ENCODE results near the gene ZNF408. TPM values are rescaled to one million over a fixed set of nuclear protein-coding genes. Genes with fewer than 3 reads are reported as not detected.

Gene ZNF408
- total RNA-seq, 2 donors from 2014 or later: 9.9 to 17.8 TPM

DNA sequence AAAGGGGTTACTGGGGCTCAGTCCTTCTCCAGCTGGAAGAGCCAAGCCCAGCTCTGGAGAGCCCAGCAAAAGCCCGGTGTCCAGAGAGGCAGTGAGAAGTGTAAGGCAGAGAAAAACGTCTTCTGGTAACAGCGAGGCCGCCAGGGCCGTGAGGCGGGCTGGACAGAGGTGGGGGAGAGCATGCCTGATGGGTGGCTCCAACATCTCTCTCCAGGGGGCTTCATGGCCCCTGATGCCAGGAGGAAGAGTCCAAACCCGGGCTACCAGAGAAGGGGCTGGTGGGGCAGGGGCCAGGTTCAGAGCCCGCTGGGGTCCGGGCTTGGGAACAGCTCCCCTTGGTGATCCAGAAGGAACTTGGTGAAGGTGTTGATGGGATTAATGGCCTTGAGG lies 22.1 kb upstream of the ZNF408 start:
- DNase-seq (ENCODE audit: low spot score): no peak
- no peak overlapping the region for H3K4me3 ChIP-seq
- intact Hi-C loops (cut with DNase I): no loop called here
- H3K9me3 ChIP-seq: no peaks in the 10 kb centered on the region
- H3K36me3 ChIP-seq: peaks cover 25 to 34% of the 10 kb centered on the region in 2 donors
- TF ChIP-seq CTCF (IDR thresholded peaks at IDR 0.05) (no peak), POLR2AphosphoS5 (IDR thresholded peaks at IDR 0.05) (no peak), POLR2A (IDR thresholded peaks at IDR 0.05) (no peak)
- H3K4me1 ChIP-seq (replicated peaks): peaks cover 11% of the 10 kb centered on the region
- 89% methylated on average over 9 of the region's 9 CpGs for WGBS
- no peaks in the 10 kb centered on the region for H3K27me3 ChIP-seq (replicated peaks; ENCODE audit: insufficient read depth)
- H3K27ac ChIP-seq: no peak overlapping the region

GRCh38 chr11:46679241-46680163 lies 21.3 kb upstream of the ZNF408 start:
- no peaks in the 10 kb centered on the region for H3K9me3 ChIP-seq
- no peak overlapping the region for H3K4me3 ChIP-seq
- H3K27me3 ChIP-seq (replicated peaks; ENCODE audit: insufficient read depth): no peaks in the 10 kb centered on the region
- WGBS: 91% methylated on average over 26 of the region's 26 CpGs
- H3K36me3 ChIP-seq: peaks cover 25 to 34% of the 10 kb centered on the region in 2 donors
- H3K4me1 ChIP-seq (replicated peaks): peaks cover 11% of the 10 kb centered on the region
- intact Hi-C loops (cut with DNase I): no loop called here
- no peak for DNase-seq (ENCODE audit: low spot score)
- H3K27ac ChIP-seq: no peak overlapping the region
- no peak for TF ChIP-seq POLR2A (IDR thresholded peaks at IDR 0.05)
- TF ChIP-seq POLR2AphosphoS5 (IDR thresholded peaks at IDR 0.05): no peak
- TF ChIP-seq CTCF (IDR thresholded peaks at IDR 0.05): no peak

DNA sequence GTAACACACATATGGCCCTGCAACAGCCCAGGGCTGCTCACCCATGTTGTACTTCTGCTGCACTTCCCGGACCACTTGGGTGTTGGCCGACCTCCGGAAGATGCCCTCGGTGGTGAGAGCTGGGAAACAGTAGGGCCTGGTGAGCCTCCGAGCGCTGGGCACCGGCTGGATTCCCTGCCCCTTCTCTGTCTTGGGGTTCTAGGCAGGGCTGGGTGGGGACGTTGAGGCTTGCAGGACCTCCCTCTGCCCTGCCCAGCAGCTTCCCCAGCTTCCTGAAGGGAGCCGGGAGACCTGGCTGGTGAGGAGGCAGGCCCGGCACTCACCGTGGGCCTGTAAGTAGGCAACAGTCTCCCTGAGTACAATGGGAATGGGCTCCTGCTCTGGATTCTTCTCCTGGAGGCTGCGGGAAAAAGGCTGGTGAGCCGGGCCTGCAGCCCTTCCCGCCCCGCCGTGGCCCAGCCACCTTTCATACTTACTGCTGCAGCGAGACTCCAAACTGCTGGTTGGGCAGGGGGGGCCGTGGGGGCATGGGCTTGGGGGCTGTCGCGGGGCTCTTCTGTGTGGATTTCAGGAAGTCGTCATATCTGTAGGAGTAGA lies 20.6 kb upstream of the ZNF408 start:
- H3K9me3 ChIP-seq: no peaks in the 10 kb centered on the region
- intact Hi-C loops (cut with DNase I): no loop called here
- 88% methylated on average over 20 of the region's 21 CpGs for WGBS
- peaks cover 25 to 34% of the 10 kb centered on the region in 2 donors for H3K36me3 ChIP-seq
- no peaks in the 10 kb centered on the region for H3K27me3 ChIP-seq (replicated peaks; ENCODE audit: insufficient read depth)
- TF ChIP-seq POLR2A (IDR thresholded peaks at IDR 0.05) (no peak), CTCF (IDR thresholded peaks at IDR 0.05) (no peak), POLR2AphosphoS5 (IDR thresholded peaks at IDR 0.05) (no peak)
- no peak for DNase-seq (ENCODE audit: low spot score)
- peaks cover 8% of the 10 kb centered on the region for H3K4me1 ChIP-seq (replicated peaks)
- H3K4me3 ChIP-seq: no peak overlapping the region
- H3K27ac ChIP-seq: no peak overlapping the region

DNA sequence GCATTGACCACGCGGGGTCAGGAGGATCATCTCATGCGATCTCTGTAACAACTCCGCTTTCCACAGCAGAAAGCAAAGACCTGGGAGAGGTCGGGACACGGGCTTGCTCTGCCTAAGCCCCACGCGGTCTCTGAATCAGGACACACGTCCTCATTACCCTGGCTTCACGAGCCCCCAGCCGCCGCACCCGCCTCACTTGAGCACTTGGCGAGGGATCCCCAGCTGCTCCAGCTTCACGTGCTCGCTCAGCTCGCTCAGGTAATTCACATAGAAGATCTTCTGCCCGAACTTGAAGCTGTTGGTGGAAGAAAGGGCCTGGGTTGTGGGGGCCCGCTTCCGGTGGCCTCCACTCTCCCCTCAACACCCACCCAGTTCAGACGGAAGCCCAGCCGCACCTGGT lies 20.0 kb upstream of the ZNF408 start:
- Histone ChIP-seq H3K27me3 (replicated peaks; ENCODE audit: insufficient read depth) (no peaks in the 10 kb centered on the region), H3K36me3 (peaks cover 25 to 34% of the 10 kb centered on the region in 2 donors), H3K9me3 (no peaks in the 10 kb centered on the region), H3K4me1 (replicated peaks) (peaks cover 2% of the 10 kb centered on the region), H3K4me3 (no peak overlapping the region), H3K27ac (no peak overlapping the region)
- DNase-seq (ENCODE audit: low spot score): no peak
- no peak for TF ChIP-seq CTCF (IDR thresholded peaks at IDR 0.05)
- TF ChIP-seq POLR2AphosphoS5 (IDR thresholded peaks at IDR 0.05): no peak
- no peak for TF ChIP-seq POLR2A (IDR thresholded peaks at IDR 0.05)
- 93% methylated on average over 22 of the region's 22 CpGs for WGBS
- intact Hi-C loops (cut with DNase I): no loop called here

Data from prostate gland (tissue), 2 donors.